IMR-90 (cell line): Measurements from ENCODE around the gene CRYBA4. TPM values are rescaled to one million over a fixed set of nuclear protein-coding genes. Genes with fewer than 3 reads are reported as not detected.

Source experiments
- ATAC-seq: fragments of 200-7000 bp; cut with Tn5 transposase; 2 replicates; pipeline ENCODE4 v1.9.1; 2020; ENCODE audit warnings: low read depth, mild to moderate bottlenecking, moderate library complexity
- BruUV-seq: library from RNA; stranded (reverse); fragments of 400-500 nt; replicated peaks from 2 replicates; lab custom pipeline; 2021; lab: Mats Ljungman, UMichigan
- CTCF ChIA-PET: fragments of 300-600 bp; formaldehyde crosslinking; extraction: SDS; loops from one replicate; lab custom pipeline; 2021; ENCODE audit warnings: antibody characterized with exemption; lab: Yijun Ruan, JAX
- POLR2A ChIA-PET: fragments of 300-600 bp; sonication (Branson Sonifier 250); formaldehyde crosslinking; loops from one replicate; lab custom pipeline; 2022; ENCODE audit warnings: antibody characterized with exemption; ENCODE audit not compliant: unreplicated experiment; lab: Charles Lee
- DNase-seq: peaks from one replicate; pipeline ENCODE4 v3.0.0; 2013
- H2AFZ ChIP-seq: replicated peaks from 2 replicates; pipeline ENCODE3; 2013; ENCODE audit warnings: low read length, mild to moderate bottlenecking; ENCODE audit not compliant: poor library complexity
- H2AK5ac ChIP-seq: 2 replicates; pipeline ENCODE4 v1.6.1; 2013; ENCODE audit warnings: low read depth, low read length, inconsistent platforms
- H2AK9ac ChIP-seq: replicated peaks from 2 replicates; pipeline ENCODE3; 2013; ENCODE audit warnings: mild to moderate bottlenecking, low read depth, low read length, moderate library complexity; ENCODE audit not compliant: poor library complexity
- H2BK120ac ChIP-seq: 2 replicates; pipeline ENCODE4 v1.6.1; 2013; ENCODE audit warnings: low read depth, low read length, inconsistent platforms
- H2BK15ac ChIP-seq: 3 replicates; pipeline ENCODE4 v1.6.1; 2013; ENCODE audit warnings: low read depth, low read length, inconsistent platforms
- H2BK20ac ChIP-seq: 2 replicates; pipeline ENCODE4 v1.6.1; 2013; ENCODE audit warnings: low read depth, mild to moderate bottlenecking, inconsistent platforms, low read length, moderate library complexity
- H2BK5ac ChIP-seq: 2 replicates; pipeline ENCODE4 v1.6.1; 2013; ENCODE audit warnings: mild to moderate bottlenecking, low read depth, low read length, inconsistent platforms; ENCODE audit not compliant: poor library complexity, severe bottlenecking
- H3K14ac ChIP-seq: replicated peaks from 2 replicates; pipeline ENCODE4 v1.6.1; 2013; ENCODE audit warnings: low read depth, low read length, inconsistent platforms
- H3K18ac ChIP-seq: 2 replicates; pipeline ENCODE4 v1.6.1; 2013; ENCODE audit warnings: low read depth, low read length, control low read depth
- H3K23ac ChIP-seq: 2 replicates; pipeline ENCODE4 v1.6.1; 2013; ENCODE audit warnings: low read depth, low read length, inconsistent platforms
- H3K27ac ChIP-seq: 2 replicates; pipeline ENCODE4 v1.5.1; 2013; ENCODE audit warnings: mild to moderate bottlenecking, control low read depth, low read length; ENCODE audit not compliant: insufficient read depth
- H3K27me3 ChIP-seq: 2 replicates; pipeline ENCODE4 v1.6.1; 2013; ENCODE audit warnings: low read length; ENCODE audit not compliant: control insufficient read depth, insufficient read depth
- H3K36me3 ChIP-seq: 2 replicates; pipeline ENCODE4 v1.6.1; 2013; ENCODE audit warnings: low read length, mixed read lengths; ENCODE audit not compliant: control insufficient read depth, insufficient read depth
- H3K4ac ChIP-seq: 2 replicates; pipeline ENCODE4 v1.6.1; 2013; ENCODE audit warnings: low read depth, low read length, inconsistent platforms
- H3K4me1 ChIP-seq: 2 replicates; pipeline ENCODE4 v1.6.1; 2013; ENCODE audit warnings: low read length, mixed read lengths; ENCODE audit not compliant: control insufficient read depth, insufficient read depth
- H3K4me2 ChIP-seq: 2 replicates; pipeline ENCODE4 v1.6.1; 2013; ENCODE audit warnings: low read depth, mild to moderate bottlenecking, control low read depth, low read length, moderate library complexity
- H3K4me3 ChIP-seq: 2 replicates; pipeline ENCODE4 v1.5.1; 2013; ENCODE audit warnings: low read depth, mild to moderate bottlenecking, control low read depth, low read length, moderate library complexity; ENCODE audit not compliant: insufficient read depth
- H3K56ac ChIP-seq: 2 replicates; pipeline ENCODE4 v1.6.1; 2013; ENCODE audit warnings: low read length, inconsistent platforms; ENCODE audit not compliant: insufficient read depth; ENCODE audit errors: extremely low read depth
- H3K79me1 ChIP-seq, 2 experiments: 2 replicates each; pipeline ENCODE4 v1.6.1; 2013; ENCODE audit warnings: low read length in 2 of 2, inconsistent platforms in 1 of 2, low read depth in 1 of 2
- H3K9ac ChIP-seq: 2 replicates; pipeline ENCODE4 v1.6.1; 2013; ENCODE audit warnings: low read depth, low read length, control low read depth
- H3K9me1 ChIP-seq: 2 replicates; pipeline ENCODE4 v1.6.1; 2013; ENCODE audit warnings: low read length, inconsistent platforms; ENCODE audit not compliant: insufficient read depth
- H3K9me3 ChIP-seq: 2 replicates; pipeline ENCODE4 v1.6.1; 2013; ENCODE audit warnings: low read length; ENCODE audit not compliant: control insufficient read depth, insufficient read depth
- H4K20me1 ChIP-seq: 2 replicates; pipeline ENCODE4 v1.6.1; 2013; ENCODE audit warnings: low read length, inconsistent platforms; ENCODE audit not compliant: insufficient read depth
- H4K5ac ChIP-seq: 2 replicates; pipeline ENCODE4 v1.6.1; 2013; ENCODE audit warnings: mild to moderate bottlenecking, low read depth, low read length, control low read depth
- H4K8ac ChIP-seq, 2 experiments: 2 replicates each; pipeline ENCODE4 v1.6.1; 2013; ENCODE audit warnings: low read depth in 2 of 2, low read length in 2 of 2, control low read depth in 1 of 2, inconsistent platforms in 1 of 2
- H4K91ac ChIP-seq: 2 replicates; pipeline ENCODE4 v1.6.1; 2013; ENCODE audit warnings: low read depth, low read length, inconsistent platforms; ENCODE audit not compliant: insufficient read depth
- FOS ChIP-seq: fragments of 150-350 bp; IDR thresholded peaks from 2 replicates; pipeline ENCODE4 v1.6.1; 2016; ENCODE audit warnings: low read depth, low read length
- RCOR1 ChIP-seq: IDR thresholded peaks from 2 replicates; pipeline ENCODE4 v1.6.1; 2012; ENCODE audit warnings: mild to moderate bottlenecking, low read length, improper control_type of control experiment; ENCODE audit not compliant: insufficient replicate concordance
- USF2 ChIP-seq: fragments of 150-350 bp; IDR thresholded peaks from 2 replicates; pipeline ENCODE4 v1.6.1; 2017; ENCODE audit warnings: mild to moderate bottlenecking, antibody characterized with exemption, low read length, low read depth
- whole genome bisulfite sequencing, 2 experiments: methylation state at CpG; one replicate each; pipeline versions ENCODE4 v1.1.5 to v1.1.7; 2013; ENCODE audit warnings: missing lambda C conversion rate in 2 of 2; ENCODE audit not compliant: insufficient read length in 1 of 2; ENCODE audit errors: extremely low coverage in 2 of 2; 5-methylcytosine and 5-hydroxymethylcytosine counted together
- dilution Hi-C: fragments of 300-500 bp; cut with HindIII; formaldehyde crosslinking; loops from one replicate; pipeline ENCODE4 v1.14.3; 2018; ENCODE audit warnings: low sequenced_read_pairs; ENCODE audit not compliant: unreplicated experiment
- in situ Hi-C: fragments of 300-500 bp; cut with MboI; formaldehyde crosslinking; loops from 3 replicates; pipeline ENCODE4 v1.14.3; 2019; ENCODE audit warnings: low sequenced_read_pairs, inconsistent platforms, mixed read lengths
- intact Hi-C: fragments of 100-400 bp; cut with micrococcal nuclease; formaldehyde crosslinking; loops from 2 replicates; pipeline ENCODE4 v1.10.0; 2022
- polyA plus RNA-seq, 3 experiments: library from polyadenylated mRNA; depleted of rRNA; stranded (reverse); fragments of >200 nt; gene quantifications; 2 replicates each; pipeline ENCODE4 v1.2.3, GENCODE V29; 2012; ENCODE audit warnings: low replicate concordance in 1 of 3
- total RNA-seq: library from RNA; depleted of rRNA; stranded (reverse); fragments of >200 nt; gene quantifications from 2 replicates; pipeline ENCODE4 v1.2.3, GENCODE V29; 2012

CRYBA4 gene
- total and polyA plus RNA-seq, 2 of the 4 experiments (the other 2 are of a cell fraction): not detected

- CTCF ChIA-PET: no interaction called here
Measured at GRCh38 chr22:26588729-26589366, 32.9 kb upstream of the CRYBA4 start.

More at GRCh38 chr22:26588729-26589366, 32.9 kb upstream of the CRYBA4 start:
- H2AK5ac ChIP-seq: peak overlapping the region; percentile 71; the same call in 1 of the 2 replicates
- intact Hi-C loops: loop anchor here (5.0 kb wide), 1 partner anchor 77 kb away; the partner anchor contains the start of gene TFIP11
- peak overlapping the region; percentile 84 for H3K4ac ChIP-seq
- H3K56ac ChIP-seq: peak overlapping the region; percentile 38; the same call in 1 of the 2 replicates
- peak overlapping the region; percentile 73 for H3K14ac ChIP-seq
- H3K18ac ChIP-seq: 0 out of 2 replicates have a peak overlapping the region, but pooled peaks have one; percentile 6
- H3K27ac ChIP-seq: peak overlapping the region; percentile 33; the same call in 1 of the 2 replicates
- H4K5ac ChIP-seq: 0 out of 2 replicates have a peak overlapping the region, but pooled peaks have one; percentile 15
- H3K4me2 ChIP-seq: peak overlapping the region; percentile 92
- TF ChIP-seq RCOR1: peak; percentile 20
- no peak for TF ChIP-seq FOS
- peak; percentile 4; the same call in 1 of the 2 replicates for TF ChIP-seq USF2
- peak overlapping the region; percentile 14 for H2BK5ac ChIP-seq
- in situ Hi-C loops: no loop called here
- peak overlapping the region; percentile 40; the same call in 1 of the 2 replicates for H4K91ac ChIP-seq
- H3K9ac ChIP-seq: peak overlapping the region; percentile 68
- H3K9me3 ChIP-seq: no peaks in the 10 kb centered on the region
- peak overlapping the region; percentile 65; the same call in 2 of the 3 replicates for H2BK15ac ChIP-seq
- H3K9me1 ChIP-seq: peaks cover 13% of the 10 kb centered on the region
- peak overlapping the region; percentile 35 to 51; a peak in 2 of 4 replicates for H4K8ac ChIP-seq
- peaks cover 1% of the 10 kb centered on the region; the same call in 1 of the 2 replicates for H3K27me3 ChIP-seq
- peaks cover 13% of the 10 kb centered on the region for H3K4me1 ChIP-seq
- DNase-seq (no peak), ATAC-seq (no peak)
- H4K20me1 ChIP-seq: peaks cover 31% of the 10 kb centered on the region; the same call in 1 of the 2 replicates
- H2AK9ac ChIP-seq: peak overlapping the region; percentile 97
- peaks cover 28 to 52% of the 10 kb centered on the region in 2 experiments for H3K79me1 ChIP-seq
- BruUV-seq: no TSS peak
- peak overlapping the region; percentile 49; the same call in 1 of the 2 replicates for H2BK120ac ChIP-seq
- POLR2A ChIA-PET: no interaction called here
- peak overlapping the region; percentile 95 for H3K4me3 ChIP-seq
- peak overlapping the region; percentile 83 for H2AFZ ChIP-seq
- dilution Hi-C loops: no loop called here
- no peaks in the 10 kb centered on the region for H3K36me3 ChIP-seq
- no CpG with 5 or more reads among the region's 14 CpGs for WGBS, 2 experiments
- peak overlapping the region; percentile 78; the same call in 1 of the 2 replicates for H3K23ac ChIP-seq
- peak overlapping the region; percentile 20; the same call in 1 of the 2 replicates for H2BK20ac ChIP-seq
